HCT116 (cell line): ENCODE results near the gene NKX6-2. TPM values are rescaled to one million over a fixed set of nuclear protein-coding genes. Genes with fewer than 3 reads are reported as not detected.
"Not testable (repeated sequence)": the region's sequence is repeated elsewhere in the genome, so short reads cannot be mapped to it uniquely, and the experiment has no call there.

Source experiments
- ATAC-seq: fragments of 200-7000 bp; cut with Tn5 transposase; 2 replicates; pipeline ENCODE4 v1.9.1; 2020; ENCODE audit warnings: mild to moderate bottlenecking, moderate library complexity
- BruUV-seq: library from RNA; stranded (reverse); fragments of 400-500 nt; replicated peaks from 2 replicates; lab custom pipeline; 2021; lab: Mats Ljungman, UMichigan
- CTCF ChIA-PET: fragments of 300-600 bp; sonication (Branson Sonifier 250); formaldehyde crosslinking; loops from one replicate; lab custom pipeline; 2021; ENCODE audit warnings: antibody characterized with exemption; lab: Charles Lee
- POLR2A ChIA-PET: fragments of 300-600, 350-600 bp; sonication (Branson Sonifier 250); formaldehyde crosslinking; loops from one replicate; lab custom pipeline; 2021; ENCODE audit warnings: antibody characterized with exemption; lab: Charles Lee
- RAD21 ChIA-PET, 2 experiments: fragments of 300-600 bp; sonication (Branson Sonifier 250); formaldehyde crosslinking; loops; one replicate each; lab custom pipeline; 2023; ENCODE audit warnings: low total read pairs in 2 of 2; ENCODE audit not compliant: uncharacterized antibody in 2 of 2, unreplicated experiment in 2 of 2, low non-redundant PET in 1 of 2; lab: Charles Lee
- DNase-seq: peaks from one replicate; pipeline ENCODE4 v3.0.0-alpha.2; 2010; ENCODE audit warnings: low read depth, low spot score
- H2AFZ ChIP-seq: fragments of 200-600 bp; shearing (Covaris generic), sonication (generic); 2 replicates; pipeline ENCODE4 v1.6.1; 2017; ENCODE audit warnings: low read depth, mixed run types, mixed read lengths, antibody characterized with exemption, low read length; ENCODE audit not compliant: poor library complexity, severe bottlenecking
- H3K27ac ChIP-seq: 2 replicates; pipeline ENCODE4 v1.5.1; 2012; ENCODE audit warnings: low read depth, low read length
- H3K27me3 ChIP-seq: fragments of 200-600 bp; sonication (generic); 2 replicates; pipeline ENCODE4 v1.6.1; 2016; ENCODE audit warnings: mixed run types, low read length, mixed read lengths; ENCODE audit not compliant: insufficient read depth
- H3K36me3 ChIP-seq, 2 experiments: fragments of 200-500 bp in 1 of 2; fragments of 200-600 bp in 1 of 2; sonication (Bioruptor generic) in 1 of 2; sonication (generic) in 1 of 2; 2 replicates each; pipeline versions ENCODE4 v1.5.1 to v1.6.1; 2014 to 2016; ENCODE audit warnings: low read length in 2 of 2, inconsistent platforms in 1 of 2, mixed read lengths in 1 of 2, mixed run types in 1 of 2; ENCODE audit not compliant: insufficient read depth in 2 of 2, control insufficient read depth in 1 of 2
- H3K4me1 ChIP-seq, 2 experiments: fragments of 200-600 bp in 1 of 2; sonication (generic) in 1 of 2; 2 replicates each; pipeline versions ENCODE4 v1.5.1 to v1.6.1; 2012 to 2017; ENCODE audit warnings: low read length in 2 of 2, inconsistent platforms in 1 of 2, mild to moderate bottlenecking in 1 of 2, mixed read lengths in 1 of 2, mixed run types in 1 of 2, moderate library complexity in 1 of 2; ENCODE audit not compliant: insufficient read depth in 2 of 2, control insufficient read depth in 1 of 2
- H3K4me2 ChIP-seq: fragments of 200-600 bp; sonication (generic); 2 replicates; pipeline ENCODE4 v1.6.1; 2017; ENCODE audit warnings: mixed run types, low read length, mixed read lengths
- H3K4me3 ChIP-seq, 2 experiments: fragments of 200-600 bp in 1 of 2; sonication (generic) in 1 of 2; replicated peaks in 1 of 2; 2 replicates each; pipeline ENCODE4 v1.5.1; 2011 to 2016; ENCODE audit warnings: low read length in 2 of 2, control low read depth in 1 of 2, low read depth in 1 of 2, mild to moderate bottlenecking in 1 of 2, mixed read lengths in 1 of 2, mixed run types in 1 of 2
- H3K79me2 ChIP-seq: fragments of 200-600 bp; sonication (generic); 2 replicates; pipeline ENCODE4 v1.6.1; 2017; ENCODE audit warnings: mild to moderate bottlenecking, mixed run types, low read length, moderate library complexity, mixed read lengths; ENCODE audit not compliant: insufficient read depth
- H3K9ac ChIP-seq: fragments of 200-600 bp; sonication (generic); 2 replicates; pipeline ENCODE4 v1.6.1; 2016; ENCODE audit warnings: low read length, mixed read lengths
- H3K9me2 ChIP-seq: fragments of 200-600 bp; sonication (generic), shearing (Covaris generic); 2 replicates; pipeline ENCODE4 v1.6.1; 2017; ENCODE audit warnings: mixed run types, mild to moderate bottlenecking, moderate library complexity; ENCODE audit not compliant: insufficient read depth
- H3K9me3 ChIP-seq, 2 experiments: fragments of 200-500 bp in 1 of 2; fragments of 200-600 bp in 1 of 2; sonication (Bioruptor generic) in 1 of 2; sonication (generic) in 1 of 2; 2 replicates each; pipeline ENCODE4 v1.6.1; 2014 to 2017; ENCODE audit warnings: low read length in 2 of 2, mixed read lengths in 2 of 2, inconsistent platforms in 1 of 2, low read depth in 1 of 2, mild to moderate bottlenecking in 1 of 2, mixed run types in 1 of 2, moderate library complexity in 1 of 2; ENCODE audit not compliant: control insufficient read depth in 1 of 2, insufficient read depth in 1 of 2
- H4K20me1 ChIP-seq: fragments of 200-600 bp; sonication (generic), shearing (Covaris generic); 2 replicates; pipeline ENCODE4 v1.6.1; 2017; ENCODE audit warnings: mixed run types, mild to moderate bottlenecking, moderate library complexity; ENCODE audit not compliant: insufficient read depth
- EGR1 ChIP-seq: IDR thresholded peaks from 2 replicates; pipeline ENCODE4 v1.6.1; 2012; ENCODE audit warnings: low read depth
- ELF1 ChIP-seq: IDR thresholded peaks from 2 replicates; pipeline ENCODE4 v1.6.1; 2012; ENCODE audit warnings: low read depth, borderline replicate concordance
- EZH2phosphoT487 ChIP-seq: fragments of 200-600 bp; IDR thresholded peaks from 2 replicates; pipeline ENCODE4 v1.6.1; 2018; ENCODE audit warnings: antibody characterized with exemption, borderline replicate concordance
- POLR2A ChIP-seq: IDR thresholded peaks from 2 replicates; pipeline ENCODE4 v1.7.0; 2011; ENCODE audit warnings: borderline replicate concordance; ENCODE audit not compliant: insufficient read depth, insufficient read length; ENCODE audit errors: extremely low read depth
- POLR2AphosphoS5 ChIP-seq: IDR thresholded peaks from 2 replicates; pipeline ENCODE4 v1.6.1; 2011; ENCODE audit warnings: mild to moderate bottlenecking, low read depth, low read length, moderate library complexity
- SP1 ChIP-seq: IDR thresholded peaks from 2 replicates; pipeline ENCODE4 v1.6.1; 2012; ENCODE audit warnings: low read depth
- SRF ChIP-seq: IDR thresholded peaks from 2 replicates; pipeline ENCODE4 v1.6.1; 2012; ENCODE audit warnings: low read depth
- TCF7L2 ChIP-seq: IDR thresholded peaks from 2 replicates; pipeline ENCODE4 v1.7.0; 2011; ENCODE audit warnings: borderline replicate concordance, inconsistent platforms; ENCODE audit not compliant: insufficient read depth, insufficient read length; ENCODE audit errors: extremely low read depth
- YY1 ChIP-seq: IDR thresholded peaks from 2 replicates; pipeline ENCODE4 v1.6.1; 2011; ENCODE audit warnings: low read length, low read depth, moderate library complexity, mild to moderate bottlenecking; ENCODE audit not compliant: insufficient replicate concordance; ENCODE audit errors: extremely low read depth
- ZFX ChIP-seq: fragments of 450-650 bp; IDR thresholded peaks from 2 replicates; pipeline ENCODE4 v1.6.1; 2017
- ZNF274 ChIP-seq: fragments of 200-500 bp; sonication (Bioruptor generic); IDR thresholded peaks from 2 replicates; pipeline ENCODE4 v1.6.1; 2014; ENCODE audit warnings: mild to moderate bottlenecking, low read depth, low read length, inconsistent platforms
- intact Hi-C: fragments of 100-400 bp; cut with micrococcal nuclease; formaldehyde crosslinking; loops from 2 replicates; pipeline ENCODE4 v1.10.0; 2022
- total RNA-seq: library from RNA; stranded (reverse); gene quantifications from one replicate; pipeline ENCODE4 v1.2.1, GENCODE V29; 2021; ENCODE audit not compliant: unreplicated experiment
- TF ChIP-seq, protein P1 (sequence below): IDR thresholded peaks from 2 replicates; pipeline ENCODE4 v1.6.1; 2011; ENCODE audit warnings: mild to moderate bottlenecking, low read length, moderate library complexity; ENCODE audit not compliant: insufficient replicate concordance; ENCODE audit errors: extremely low read depth

NKX6-2 gene
- total RNA-seq, 1 experiment from 2014 or later: not detected

DNA sequence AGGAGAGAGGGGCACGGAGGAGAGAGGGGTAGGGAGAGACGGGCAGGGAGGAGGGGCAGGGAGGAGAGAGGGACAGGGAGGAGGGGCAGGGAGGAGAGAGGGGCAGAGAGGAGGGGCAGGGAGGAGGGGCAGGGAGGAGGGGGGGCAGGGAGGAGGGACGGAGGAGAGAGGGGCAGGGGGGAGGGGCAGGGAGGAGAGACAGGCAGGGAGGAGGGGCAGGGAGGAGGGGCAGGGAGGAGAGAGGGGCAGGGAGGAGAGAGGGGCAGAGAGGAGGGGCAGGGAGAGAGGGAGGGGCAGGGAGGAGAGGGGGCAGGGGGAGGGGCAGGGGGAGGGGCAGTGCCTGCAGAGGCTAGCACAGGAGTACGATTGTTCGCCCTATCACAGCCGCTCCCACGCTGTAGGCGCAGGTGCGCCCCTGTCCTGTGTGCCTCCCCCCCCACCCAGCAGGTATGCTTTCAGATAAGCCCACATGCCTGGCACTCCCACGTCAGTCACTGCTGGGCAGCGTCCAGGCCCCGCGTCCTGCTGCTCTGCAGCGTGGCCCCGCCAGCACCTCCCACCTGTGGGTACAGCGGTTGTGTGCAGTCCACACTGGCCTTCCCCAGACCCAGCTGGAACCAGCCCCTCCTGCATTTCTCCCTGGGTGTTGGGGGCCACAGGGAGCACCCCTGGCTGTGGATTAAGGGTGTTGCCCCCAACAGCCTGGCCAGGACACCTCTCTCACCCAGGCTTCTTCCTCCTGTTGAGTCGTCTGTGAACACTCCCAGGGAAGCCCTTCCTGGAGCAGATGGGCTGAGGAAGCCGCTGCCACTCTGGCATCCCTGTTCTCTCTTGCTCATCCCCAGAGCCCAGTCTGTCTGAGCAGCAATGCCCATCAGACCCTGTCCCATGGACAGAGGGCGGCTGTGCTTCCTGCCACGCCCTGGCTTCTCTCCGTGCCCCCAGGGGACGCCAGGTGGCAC lies 10.8 kb downstream of the NKX6-2 start (continued):
- no peak for TF ChIP-seq YY1

DNA sequence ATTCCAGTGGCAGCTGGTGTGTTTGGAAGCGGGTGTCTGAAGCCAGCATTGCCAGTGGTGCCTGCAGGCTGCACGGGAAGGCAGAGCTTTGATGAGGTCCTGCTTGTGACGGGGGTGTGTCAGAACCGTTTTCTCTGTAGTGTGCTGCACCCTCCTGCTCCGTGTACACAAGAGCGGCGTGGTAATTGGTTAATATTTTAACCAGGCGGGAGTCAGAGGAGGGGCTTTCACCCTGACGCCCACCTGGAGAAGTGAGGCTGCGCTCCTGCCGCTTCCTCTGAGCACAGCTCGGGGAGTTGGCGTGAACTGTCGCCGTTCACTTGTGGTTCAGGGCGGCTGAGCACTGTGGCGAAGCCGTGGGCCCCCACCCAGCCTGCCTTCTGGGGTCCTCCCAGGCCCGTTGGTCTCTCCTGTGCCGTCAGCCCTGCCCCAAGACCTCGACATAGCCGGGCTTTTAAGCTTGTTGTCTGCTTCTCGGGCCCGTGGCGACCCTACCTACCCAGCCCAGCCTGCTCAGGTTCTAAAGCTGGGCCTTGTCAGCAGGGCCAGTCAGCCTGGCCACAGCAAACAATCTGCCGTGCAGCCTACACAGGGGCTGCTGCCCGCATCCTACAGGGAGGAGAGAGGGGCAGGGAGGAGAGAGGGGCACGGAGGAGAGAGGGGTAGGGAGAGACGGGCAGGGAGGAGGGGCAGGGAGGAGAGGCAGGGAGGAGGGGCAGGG lies 11.6 kb downstream of the NKX6-2 start:
- no peak overlapping the region for H3K4me2 ChIP-seq
- no peaks in the 10 kb centered on the region for H3K79me2 ChIP-seq
- no TSS peak for BruUV-seq
- H3K4me1 ChIP-seq: 0 out of 4 replicates have a peak, but pooled peaks cover 0 to 3% of the 10 kb centered on the region in 2 experiments
- no peaks in the 10 kb centered on the region for H3K36me3 ChIP-seq
- intact Hi-C loops: no loop called here
- H3K27me3 ChIP-seq: no peaks in the 10 kb centered on the region
- H3K4me3 ChIP-seq: no peak overlapping the region
- DNase-seq: no peak
- ChIA-PET RAD21 (no interaction called here), CTCF (no interaction called here), POLR2A (no interaction called here)
- TF ChIP-seq SRF: no peak
- TF ChIP-seq, protein P1, sequence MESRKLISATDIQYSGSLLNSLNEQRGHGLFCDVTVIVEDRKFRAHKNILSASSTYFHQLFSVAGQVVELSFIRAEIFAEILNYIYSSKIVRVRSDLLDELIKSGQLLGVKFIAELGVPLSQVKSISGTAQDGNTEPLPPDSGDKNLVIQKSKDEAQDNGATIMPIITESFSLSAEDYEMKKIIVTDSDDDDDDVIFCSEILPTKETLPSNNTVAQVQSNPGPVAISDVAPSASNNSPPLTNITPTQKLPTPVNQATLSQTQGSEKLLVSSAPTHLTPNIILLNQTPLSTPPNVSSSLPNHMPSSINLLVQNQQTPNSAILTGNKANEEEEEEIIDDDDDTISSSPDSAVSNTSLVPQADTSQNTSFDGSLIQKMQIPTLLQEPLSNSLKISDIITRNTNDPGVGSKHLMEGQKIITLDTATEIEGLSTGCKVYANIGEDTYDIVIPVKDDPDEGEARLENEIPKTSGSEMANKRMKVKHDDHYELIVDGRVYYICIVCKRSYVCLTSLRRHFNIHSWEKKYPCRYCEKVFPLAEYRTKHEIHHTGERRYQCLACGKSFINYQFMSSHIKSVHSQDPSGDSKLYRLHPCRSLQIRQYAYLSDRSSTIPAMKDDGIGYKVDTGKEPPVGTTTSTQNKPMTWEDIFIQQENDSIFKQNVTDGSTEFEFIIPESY: no peak
- no peak for TF ChIP-seq ZNF274
- TF ChIP-seq POLR2AphosphoS5: no peak
- TF ChIP-seq EZH2phosphoT487: no peak
- TF ChIP-seq ELF1: no peak
- TF ChIP-seq YY1: no peak
- no peak for TF ChIP-seq ZFX
- TF ChIP-seq SP1: no peak
- no peak for TF ChIP-seq POLR2A
- no peak for TF ChIP-seq TCF7L2
- TF ChIP-seq EGR1: no peak
- H3K9ac ChIP-seq: no peak overlapping the region
- H4K20me1 ChIP-seq: no peaks in the 10 kb centered on the region
- no peak overlapping the region; the same call in 1 of the 2 replicates for H3K27ac ChIP-seq
- no peaks in the 10 kb centered on the region for H3K9me2 ChIP-seq
- H3K9me3 ChIP-seq: no peaks in the 10 kb centered on the region
- ATAC-seq: no peak
- no peak overlapping the region for H2AFZ ChIP-seq

DNA sequence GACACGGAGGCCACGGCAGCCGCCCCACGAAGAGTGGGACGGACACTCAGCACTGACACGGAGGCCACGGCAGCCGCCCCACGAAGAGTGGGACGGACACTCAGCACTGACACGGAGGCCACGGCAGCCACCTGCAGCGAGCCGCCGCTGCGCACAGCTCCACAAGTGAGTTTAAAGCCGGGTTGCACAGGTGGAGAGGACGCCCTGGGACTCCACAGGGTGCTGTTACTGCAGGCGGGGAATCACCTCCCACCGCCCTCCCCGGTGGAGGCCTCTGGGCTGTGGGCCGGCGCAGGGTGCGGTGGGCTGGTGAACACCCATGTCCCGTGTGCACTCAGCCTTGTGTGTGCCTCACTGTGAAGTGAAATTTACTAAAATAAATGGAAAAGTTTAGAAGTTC lies 13.1 kb downstream of the NKX6-2 start:
- RAD21 ChIA-PET, CTCF ChIA-PET, H3K36me3 ChIP-seq, BruUV-seq, intact Hi-C loops, H3K4me2 ChIP-seq, H3K9me3 ChIP-seq, H2AFZ ChIP-seq, H3K79me2 ChIP-seq, H3K27me3 ChIP-seq, H4K20me1 ChIP-seq, POLR2A ChIA-PET, H3K4me3 ChIP-seq, ATAC-seq, H3K9me2 ChIP-seq, H3K27ac ChIP-seq, H3K9ac ChIP-seq, DNase-seq, H3K4me1 ChIP-seq: not testable (repeated sequence)
